Endothelial cell of umbilical vein (primary cell): Measurements from ENCODE around the gene SEC14L6. TPM values are rescaled to one million over a fixed set of nuclear protein-coding genes. Genes with fewer than 3 reads are reported as not detected.

Experiments
- BruUV-seq: library from RNA; stranded (reverse); fragments of 400-500 nt; replicated peaks from 2 replicates; lab custom pipeline; 2021; lab: Mats Ljungman, UMichigan
- CTCF ChIA-PET: fragments of 300-600, 350-600 bp; sonication (Branson Sonifier 250); formaldehyde crosslinking; loops from one replicate; lab custom pipeline; 2021; ENCODE audit warnings: antibody characterized with exemption, inconsistent platforms; lab: Charles Lee
- POLR2A ChIA-PET: fragments of 300-600, 350-600 bp; sonication (Branson Sonifier 250); formaldehyde crosslinking; loops from one replicate; lab custom pipeline; 2021; ENCODE audit warnings: antibody characterized with exemption, inconsistent platforms; lab: Charles Lee
- DNase-seq: peaks from one replicate; pipeline ENCODE4 v3.0.0-alpha.2; 2011; ENCODE audit warnings: low read depth, low spot score
- FAIRE-seq: peaks from 2 replicates; lab custom pipeline; 2011; peaks lifted over from hg19 to GRCh38; lab: Jason Lieb, UNC
- H2AFZ ChIP-seq: 2 replicates; pipeline ENCODE4 v1.6.0; 2012; ENCODE audit warnings: low read depth, low read length, control low read depth, inconsistent platforms
- H3K27ac ChIP-seq: 2 replicates; pipeline ENCODE4 v1.5.1; 2011; ENCODE audit warnings: low read depth, mild to moderate bottlenecking, control low read depth, low read length, moderate library complexity; ENCODE audit not compliant: insufficient read depth
- H3K27me3 ChIP-seq, 2 experiments: 2 replicates each; pipeline versions ENCODE4 v1.6.0 to v1.6.1; 2011; ENCODE audit warnings: low read length in 2 of 2, mixed read lengths in 1 of 2; ENCODE audit not compliant: control insufficient read depth in 2 of 2, insufficient read depth in 2 of 2
- H3K36me3 ChIP-seq, 2 experiments: 2 replicates in 1 of 2; 3 replicates in 1 of 2; pipeline ENCODE4 v1.5.1; 2011; ENCODE audit warnings: low read length in 2 of 2, mild to moderate bottlenecking in 1 of 2, moderate library complexity in 1 of 2; ENCODE audit not compliant: control insufficient read depth in 2 of 2, insufficient read depth in 2 of 2; ENCODE audit errors: extremely low read depth in 1 of 2
- H3K4me1 ChIP-seq: 3 replicates; pipeline ENCODE4 v1.5.1; 2011; ENCODE audit warnings: mild to moderate bottlenecking, low read length; ENCODE audit not compliant: control insufficient read depth, insufficient read depth; ENCODE audit errors: extremely low read depth
- H3K4me2 ChIP-seq: 2 replicates; pipeline ENCODE4 v1.6.1; 2011; ENCODE audit warnings: low read length, control low read depth, mixed read lengths; ENCODE audit not compliant: insufficient read depth
- H3K4me3 ChIP-seq, 3 experiments: fragments of 200-600 bp in 1 of 3; sonication (generic), shearing (Covaris generic) in 1 of 3; replicated peaks in 1 of 3; 2 replicates each; pipeline ENCODE4 v1.5.1; 2011 to 2016; ENCODE audit warnings: control low read depth in 3 of 3, low read length in 3 of 3, mild to moderate bottlenecking in 2 of 3, inconsistent platforms in 1 of 3, low read depth in 1 of 3, moderate library complexity in 1 of 3; ENCODE audit not compliant: insufficient read depth in 1 of 3
- H3K79me2 ChIP-seq: 2 replicates; pipeline ENCODE4 v1.6.0; 2012; ENCODE audit warnings: low read length, inconsistent platforms; ENCODE audit not compliant: control insufficient read depth, insufficient read depth
- H3K9ac ChIP-seq: replicated peaks from 2 replicates; pipeline ENCODE3; 2011; ENCODE audit warnings: low read length, control low read depth; ENCODE audit not compliant: insufficient read depth; ENCODE audit errors: extremely low read depth
- H3K9me1 ChIP-seq: replicated peaks from 3 replicates; pipeline ENCODE4 v1.6.0; 2011; ENCODE audit warnings: mild to moderate bottlenecking, low read length; ENCODE audit not compliant: control insufficient read depth, insufficient read depth; ENCODE audit errors: extremely low read depth
- H3K9me3 ChIP-seq: replicated peaks from 2 replicates; pipeline ENCODE4 v1.5.1; 2012; ENCODE audit warnings: low read length, inconsistent platforms; ENCODE audit not compliant: control insufficient read depth, insufficient read depth
- H4K20me1 ChIP-seq: replicated peaks from 2 replicates; pipeline ENCODE3; 2011; ENCODE audit warnings: mild to moderate bottlenecking, low read length; ENCODE audit not compliant: control insufficient read depth, insufficient read depth; ENCODE audit errors: extremely low read depth
- CTCF ChIP-seq, 2 donors: IDR thresholded peaks; 1 replicate in 1 of 2; 2 replicates in 1 of 2; pipeline ENCODE4 v1.5.1; 2011; ENCODE audit warnings: low read length in 2 of 2, mild to moderate bottlenecking in 2 of 2, moderate library complexity in 2 of 2, control low read depth in 1 of 2, inconsistent platforms in 1 of 2, low read depth in 1 of 2; ENCODE audit not compliant: insufficient read depth in 1 of 2; ENCODE audit errors: extremely low read depth in 1 of 2
- EZH2 ChIP-seq: IDR thresholded peaks from 2 replicates; pipeline ENCODE4 v1.6.1; 2012; ENCODE audit warnings: borderline replicate concordance, low read depth, mild to moderate bottlenecking, moderate library complexity, low read length, inconsistent platforms; ENCODE audit not compliant: severe bottlenecking
- FOS ChIP-seq: IDR thresholded peaks from 2 replicates; pipeline ENCODE4 v1.6.1; 2011; ENCODE audit warnings: mild to moderate bottlenecking, low read length, moderate library complexity, borderline replicate concordance; ENCODE audit not compliant: insufficient read depth
- GATA2 ChIP-seq: IDR thresholded peaks from 2 replicates; pipeline ENCODE4 v1.7.0; 2011; ENCODE audit warnings: low read depth, mild to moderate bottlenecking, moderate library complexity, mixed read lengths, low read length; ENCODE audit not compliant: insufficient read length, insufficient read depth
- JUN ChIP-seq: IDR thresholded peaks from 2 replicates; pipeline ENCODE4 v1.6.1; 2011; ENCODE audit warnings: borderline replicate concordance, low read depth; ENCODE audit not compliant: insufficient read length, insufficient read depth
- MAX ChIP-seq: IDR thresholded peaks from 2 replicates; pipeline ENCODE4 v1.6.1; 2011; ENCODE audit not compliant: insufficient read depth, insufficient read length
- MYC ChIP-seq: IDR thresholded peaks from one replicate; pipeline ENCODE4 v1.6.1; 2011; ENCODE audit warnings: mild to moderate bottlenecking, low read depth, low read length
- POLR2A ChIP-seq: IDR thresholded peaks from 2 replicates; pipeline ENCODE4 v1.6.1; 2012; ENCODE audit warnings: low read depth, mild to moderate bottlenecking, control low read depth, low read length
- POLR2AphosphoS5 ChIP-seq: IDR thresholded peaks from 2 replicates; pipeline ENCODE4 v1.6.1; 2012; ENCODE audit warnings: low read depth, mild to moderate bottlenecking, control low read depth, low read length, moderate library complexity; ENCODE audit not compliant: insufficient read depth
- dilution Hi-C: fragments of 300-500 bp; cut with MboI; formaldehyde crosslinking; loops from one replicate; pipeline ENCODE4 v1.15.0; 2019; ENCODE audit warnings: low sequenced_read_pairs; ENCODE audit not compliant: extremely low pct_ligation_motif_present
- intact Hi-C: fragments of 100-400 bp; cut with micrococcal nuclease; formaldehyde crosslinking; loops from one replicate; pipeline ENCODE4 v1.10.0; 2022
- polyA plus RNA-seq, 4 experiments: library from polyadenylated mRNA; depleted of rRNA in 3 of 4; stranded (reverse) in 3 of 4; unstranded in 1 of 4; fragments of >200 nt; gene quantifications; 2 replicates each; pipeline versions ENCODE4 v1.2.1 to v1.2.3, GENCODE V29; 2011 to 2012; ENCODE audit warnings: missing spikeins in 1 of 4
- total RNA-seq: library from RNA; stranded (reverse); gene quantifications from 2 replicates; pipeline ENCODE4 v1.2.3, GENCODE V29; 2021

SEC14L6 gene
- total and polyA plus RNA-seq, 2 donors (not counting 3 experiments of a cell fraction or from before 2014, with no cell fraction given): 0.04 to 0.15 TPM

GRCh38 chr22:30495041-30495784 lies 51.3 kb downstream of the SEC14L6 start:
- CTCF ChIA-PET: no interaction called here

More at GRCh38 chr22:30495041-30495784, 51.3 kb downstream of the SEC14L6 start:
- TF ChIP-seq MAX: no peak
- TF ChIP-seq CTCF (IDR thresholded peaks at IDR 0.05; ENCODE audit: extremely low read depth in 1 of 2, insufficient read depth in 1 of 2, low read depth in 1 of 2, low read length in 2 of 2): no peak
- TF ChIP-seq FOS: no peak
- TF ChIP-seq JUN: no peak
- TF ChIP-seq GATA2: no peak
- no peak for TF ChIP-seq EZH2
- TF ChIP-seq MYC: no peak
- TF ChIP-seq POLR2A: no peak
- no peak for TF ChIP-seq POLR2AphosphoS5
- Histone ChIP-seq H3K79me2 (no peaks in the 10 kb centered on the region), H2AFZ (no peak overlapping the region), H3K4me3 (no peak overlapping the region), H3K9ac (no peak overlapping the region), H3K36me3 (no peaks in the 10 kb centered on the region), H3K9me1 (no peaks in the 10 kb centered on the region), H3K9me3 (no peaks in the 10 kb centered on the region), H3K4me1 (no peaks in the 10 kb centered on the region), H4K20me1 (no peaks in the 10 kb centered on the region), H3K27me3 (no peaks in the 10 kb centered on the region), H3K4me2 (no peak overlapping the region), H3K27ac (no peak overlapping the region)
- intact Hi-C loops: no loop called here
- dilution Hi-C loops: no loop called here
- DNase-seq (no peak), FAIRE-seq (no peak)
- POLR2A ChIA-PET: no interaction called here
- no TSS peak for BruUV-seq
